HUDEP-2 (cell line): ENCODE data around the gene ARID1B.
A peak's percentile ranks its signal among the peaks of the same experiment; 100 is the strongest.

ENCODE experiments used
- DNase-seq, 76 experiments: peaks; one replicate each; lab custom pipeline; 2025; ENCODE audit not compliant: unreplicated experiment in 76 of 76; lab: John Stamatoyannopoulos, UW

The ARID1B gene

GRCh38 chr6:157005940-157006339 lies 228.8 kb downstream of the ARID1B start:
- no peak for DNase-seq

GRCh38 chr6:157008568-157008967 lies 231.4 kb downstream of the ARID1B start:
- DNase-seq = no peak

DNA sequence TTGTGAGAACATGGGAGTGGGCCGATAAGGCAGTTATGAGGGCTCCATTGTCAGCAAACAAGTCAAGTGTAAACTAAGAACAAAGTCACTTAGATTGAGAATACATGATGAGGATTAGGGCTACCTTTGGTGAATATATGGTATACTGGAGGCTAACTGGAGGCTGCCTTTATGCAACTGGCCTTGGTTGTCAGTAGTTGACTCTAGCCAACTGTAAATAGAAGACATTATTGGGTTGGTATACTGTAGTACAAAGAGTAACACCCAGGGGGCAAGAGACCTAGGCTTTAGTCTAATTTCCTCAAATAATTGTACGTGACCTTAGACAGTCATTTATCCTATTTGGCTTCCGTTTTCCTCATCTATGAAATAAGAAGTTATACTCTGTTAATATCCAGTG lies 235.2 kb downstream of the ARID1B start:
- no peak for DNase-seq

DNA sequence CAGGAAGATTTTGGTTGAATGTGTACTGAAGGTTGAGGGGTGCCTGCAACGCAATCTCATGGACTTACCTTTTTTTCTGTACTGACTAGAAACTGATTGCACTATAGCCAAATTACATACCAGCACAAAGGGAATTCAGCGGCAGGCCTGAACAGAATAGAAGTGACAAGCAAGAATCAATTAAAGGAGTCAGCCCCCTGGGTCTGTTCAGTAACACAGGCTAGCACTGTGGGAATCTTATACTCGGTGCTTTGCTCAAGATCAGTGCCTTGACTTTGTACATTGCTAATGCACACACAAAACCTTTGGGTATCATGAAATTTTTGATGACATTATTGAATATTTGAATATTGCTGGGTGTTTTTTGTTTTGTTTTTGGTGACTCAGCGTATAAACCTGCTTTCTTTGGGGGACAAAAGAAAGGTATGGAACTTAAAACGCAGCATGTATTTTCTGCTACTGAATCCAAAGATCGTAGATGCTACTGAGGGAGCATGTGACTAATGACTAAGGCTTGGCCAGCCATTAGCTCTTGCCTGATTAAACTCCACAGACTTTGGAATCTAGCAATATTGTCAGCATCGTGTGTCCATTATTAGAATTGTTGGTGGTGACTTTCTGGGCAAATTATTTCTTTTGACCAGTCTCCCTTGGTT lies 236.6 kb downstream of the ARID1B start:
- DNase-seq = no peak

DNA sequence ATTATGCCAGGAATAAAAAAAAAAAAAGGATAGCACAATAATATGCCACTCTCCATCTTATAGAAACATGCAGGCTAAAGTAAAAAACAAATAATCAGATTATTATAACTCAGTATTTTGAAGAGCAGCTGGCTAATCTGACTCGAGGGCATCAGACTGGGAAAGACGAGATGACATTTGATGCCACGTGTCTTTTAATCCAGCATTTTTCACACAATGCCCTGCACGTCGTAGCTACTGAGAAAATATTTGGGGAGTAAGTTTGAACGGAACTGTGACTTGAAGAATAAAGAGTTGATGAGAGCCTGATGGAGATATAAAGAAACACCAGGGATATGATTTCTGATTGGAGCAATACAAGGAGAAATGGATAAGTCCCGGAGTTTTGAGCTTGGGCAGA lies 237.7 kb downstream of the ARID1B start:
- no peak for DNase-seq

DNA sequence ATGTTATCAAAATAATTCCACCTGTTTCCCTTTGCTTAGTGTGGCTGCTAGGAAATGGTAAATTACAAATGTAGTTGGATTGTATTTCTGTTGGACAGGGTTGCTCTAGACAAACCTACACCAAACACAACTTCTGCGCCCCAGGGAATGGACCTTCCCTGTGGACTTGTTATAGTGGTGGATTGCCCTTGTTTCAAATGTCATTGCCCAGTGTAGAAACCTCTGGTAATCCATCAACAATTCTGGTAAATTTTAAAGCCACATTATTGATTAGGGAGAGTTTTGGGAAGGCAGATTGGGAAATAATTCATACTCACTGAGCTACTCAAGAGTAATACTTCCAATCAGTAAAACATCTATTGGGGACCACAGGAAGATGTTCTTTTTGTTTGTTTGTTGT lies 239.8 kb downstream of the ARID1B start:
- no peak for DNase-seq

GRCh38 chr6:157017861-157018260 lies 240.7 kb downstream of the ARID1B start:
- peak in 1 of 76 experiments; percentile 30 for DNase-seq

DNA sequence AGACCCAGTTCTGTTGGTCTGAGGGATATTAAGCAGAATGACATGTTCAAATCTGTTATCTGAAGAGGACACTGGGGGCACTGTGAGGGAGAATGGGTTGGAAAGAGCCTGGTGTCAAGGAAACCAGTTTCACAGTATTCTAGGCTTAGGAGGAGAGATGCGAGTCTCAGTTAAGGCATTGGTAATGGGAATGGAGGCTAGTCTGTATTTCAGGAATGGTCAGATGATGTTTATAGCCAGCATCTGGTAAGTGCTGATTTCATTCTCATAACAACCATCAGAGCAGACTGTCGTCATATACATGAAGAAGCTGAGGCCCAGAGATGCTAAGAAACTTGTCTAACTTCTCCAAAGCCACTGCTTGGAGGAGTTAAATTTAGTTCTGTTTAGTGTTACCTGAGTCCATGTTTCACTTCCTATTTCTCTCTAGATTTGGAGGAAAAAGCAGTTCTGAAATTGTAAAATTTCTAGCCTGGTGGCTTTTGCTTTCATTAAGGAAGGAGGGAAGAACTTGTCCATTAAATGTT lies 242.0 kb downstream of the ARID1B start:
- peak in 3 of 76 experiments; percentile 14 to 38 (median 19) for DNase-seq

GRCh38 chr6:157019733-157020132 lies 242.6 kb downstream of the ARID1B start:
- DNase-seq = peak in 2 of 76 experiments; percentile 27 to 56

- DNase-seq = peak in 5 of 76 experiments; percentile 19 to 57 (median 46)
Measured at GRCh38 chr6:157020398-157020797, 243.2 kb downstream of the ARID1B start.

DNA sequence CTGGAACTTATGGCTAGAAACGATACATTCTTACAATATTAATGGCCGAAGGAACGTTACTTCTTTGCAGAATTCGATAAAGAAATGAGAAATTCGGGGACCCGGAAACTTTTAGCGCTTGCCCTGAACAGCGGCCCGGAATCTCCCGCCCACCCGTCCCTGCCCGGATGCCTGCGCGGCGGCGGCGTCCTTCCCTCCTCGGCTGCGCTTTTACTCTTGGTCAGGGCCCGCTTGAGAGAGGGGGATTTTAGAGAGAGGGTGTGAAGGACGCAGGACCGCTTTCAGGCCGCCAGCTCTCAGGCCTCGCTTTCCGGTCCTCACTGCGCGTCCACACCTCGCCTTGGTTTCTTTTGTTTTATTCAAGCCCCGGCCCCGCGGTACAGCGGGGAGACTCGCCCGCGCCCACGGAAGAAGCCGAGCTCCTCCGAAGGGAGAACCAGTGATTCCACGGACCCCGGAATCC lies 243.7 kb downstream of the ARID1B start:
- peak in 48 of 76 experiments; percentile 31 to 88 (median 61) for DNase-seq

GRCh38 chr6:157021344-157021992 lies 244.3 kb downstream of the ARID1B start:
- DNase-seq = peak in 74 of 76 experiments; percentile 34 to 90 (median 80)

DNA sequence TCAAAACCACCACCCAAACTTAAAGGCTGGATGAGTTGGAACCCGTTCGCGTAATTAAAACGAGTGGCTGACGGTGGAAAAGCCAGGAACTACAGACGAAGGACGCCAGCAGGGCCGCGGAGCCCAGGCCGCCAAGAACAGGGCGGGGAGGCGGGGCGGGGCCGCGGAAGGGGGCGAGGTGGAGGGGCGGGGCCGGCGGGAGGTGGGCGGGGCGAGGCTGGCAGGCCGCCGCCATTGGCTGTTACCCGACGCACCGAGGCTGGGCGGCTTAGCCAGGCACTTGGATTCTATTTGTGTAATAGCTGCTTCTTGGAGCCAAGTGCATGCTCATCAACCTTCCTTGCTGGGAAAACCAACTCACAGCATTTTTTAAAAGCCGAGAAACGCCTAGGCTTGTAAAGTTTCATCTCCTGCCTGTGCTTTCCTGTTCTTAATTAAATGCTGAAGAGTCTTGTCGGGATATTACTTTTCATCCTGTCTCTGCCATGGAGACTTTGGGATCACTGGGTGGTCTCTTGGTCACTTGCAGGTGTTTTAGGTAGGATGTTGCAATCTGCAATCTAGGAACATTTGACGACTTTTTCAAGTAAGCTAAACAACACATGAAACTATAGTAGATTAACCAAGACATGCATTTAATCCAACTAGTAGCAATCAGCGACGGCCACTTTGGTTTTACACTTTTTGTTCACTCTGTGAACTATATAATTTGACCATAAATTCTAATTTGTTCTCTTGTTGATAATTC lies 245.0 kb downstream of the ARID1B start:
- DNase-seq = peak in 72 of 76 experiments; percentile 26 to 95 (median 81)

DNA sequence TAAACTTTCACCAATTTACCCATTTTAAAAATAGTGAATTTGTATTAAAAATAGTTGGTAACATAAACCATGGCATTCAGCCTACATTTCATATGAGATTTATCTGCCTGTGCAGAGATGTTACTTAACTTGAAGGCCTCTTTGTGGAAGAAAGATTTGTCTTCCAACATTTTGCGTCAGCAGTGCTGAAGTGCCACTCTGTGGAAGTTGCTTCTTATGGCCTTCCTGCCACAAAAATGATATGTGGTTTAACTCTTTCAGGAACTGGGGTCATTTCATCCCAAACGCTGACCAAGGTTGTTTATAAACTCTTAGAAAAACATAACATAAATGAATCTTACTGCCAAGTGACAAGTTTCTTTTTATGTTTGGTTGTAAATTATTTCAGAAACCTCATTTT lies 246.8 kb downstream of the ARID1B start:
- DNase-seq = no peak

- DNase-seq = no peak
Measured at GRCh38 chr6:157024745-157025144, 247.6 kb downstream of the ARID1B start.

DNA sequence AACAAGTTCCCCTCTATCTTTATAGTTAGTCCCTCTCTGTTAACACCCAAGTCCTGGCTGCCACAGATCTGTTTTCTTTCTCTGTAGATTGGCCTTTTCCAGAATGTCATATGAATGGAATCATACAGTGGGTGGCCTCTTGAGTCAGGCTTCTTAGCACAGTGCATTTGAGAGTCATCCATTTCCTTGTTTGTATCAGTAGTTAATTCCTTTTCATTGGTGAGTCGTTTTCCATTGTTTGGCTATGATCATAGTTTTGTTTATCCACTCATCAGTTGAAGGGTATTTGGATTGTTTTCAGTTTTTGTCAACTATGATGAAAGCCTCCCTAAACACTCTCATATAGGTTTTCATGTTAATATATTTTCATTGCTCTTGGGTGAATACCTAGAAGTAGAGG lies 248.3 kb downstream of the ARID1B start:
- no peak for DNase-seq

GRCh38 chr6:157029980-157030690 lies 253.0 kb downstream of the ARID1B start:
- peak in 1 of 76 experiments; percentile 20 for DNase-seq

GRCh38 chr6:157030755-157031154 lies 253.6 kb downstream of the ARID1B start:
- no peak for DNase-seq

- DNase-seq = no peak
Measured at GRCh38 chr6:157032923-157033322, 255.7 kb downstream of the ARID1B start.

DNA sequence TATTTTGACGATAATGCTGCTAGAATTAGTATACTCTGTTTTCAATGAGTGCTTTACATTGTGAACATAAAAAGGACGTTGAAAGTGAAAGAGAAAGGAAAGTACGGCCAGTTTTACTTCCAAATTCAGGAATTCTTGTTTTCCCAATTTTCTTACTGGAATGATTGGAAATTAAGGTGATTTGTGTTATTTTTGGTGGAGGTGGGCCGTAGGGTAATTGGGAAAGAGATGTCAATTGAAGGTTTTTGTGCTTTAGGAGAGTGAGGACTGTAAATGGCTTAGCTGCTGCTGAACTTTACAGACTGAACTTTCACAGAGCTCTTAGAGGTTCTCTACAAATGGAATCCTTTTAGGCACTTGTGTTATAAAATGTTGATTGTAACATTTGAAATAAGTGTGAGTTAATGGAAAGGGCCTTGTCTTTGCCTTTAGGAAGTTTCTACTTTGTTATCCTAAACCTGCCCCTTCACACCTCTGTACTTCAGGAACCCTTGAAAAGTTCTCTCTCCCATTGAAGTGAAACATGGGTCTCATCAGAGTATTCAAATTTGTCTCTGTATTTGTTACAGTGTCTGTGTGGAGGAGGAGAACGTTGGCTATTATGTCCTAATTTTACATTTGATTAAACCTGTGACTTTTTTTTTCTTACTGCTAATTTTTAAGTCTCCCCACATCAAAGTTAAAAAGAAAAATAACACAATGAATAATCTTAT lies 256.4 kb downstream of the ARID1B start:
- DNase-seq = peak in 6 of 76 experiments; percentile 13 to 34 (median 27)
